ENCODE results near the gene CTIF. TPM values are rescaled to one million over a fixed set of nuclear protein-coding genes. Genes with fewer than 3 reads are reported as not detected.
A peak's percentile ranks its signal among the peaks of the same experiment; 100 is the strongest.

Gene CTIF
- total and polyA plus RNA-seq, 2 donors (not counting 1 experiment from before 2014, with no cell fraction given): 27.2 to 28.1 TPM

- H3K9me3 ChIP-seq (ENCODE audit: control insufficient read depth, insufficient read depth, low read depth, low read length): no peaks in the 10 kb centered on the region
- H3K4me2 ChIP-seq (ENCODE audit: extremely low read depth, insufficient read depth, low read length): peak overlapping the region; percentile 70
- peaks cover 1% of the 10 kb centered on the region for H3K36me3 ChIP-seq (ENCODE audit: control insufficient read depth, insufficient read depth, low read length)
- H3K27me3 ChIP-seq (ENCODE audit: control insufficient read depth, insufficient read depth, low read length): no peaks in the 10 kb centered on the region
- H4K20me1 ChIP-seq (ENCODE audit: control insufficient read depth, extremely low read depth, insufficient read depth, low read length): no peaks in the 10 kb centered on the region
- H2AFZ ChIP-seq (ENCODE audit: low read length): no peak overlapping the region
- no peak for DNase-seq (ENCODE audit: low read depth in 2 of 2)
- peak overlapping the region in 1 of 4 experiments; percentile 14 for H3K4me3 ChIP-seq (replicated peaks in 1 of 4; ENCODE audit: control extremely low read depth in 1 of 4, insufficient read depth in 1 of 4, low read depth in 3 of 4, low read length in 4 of 4)
- peaks cover 18% of the 10 kb centered on the region for H3K4me1 ChIP-seq (ENCODE audit: control insufficient read depth, extremely low read depth, insufficient read depth, low read length)
- TF ChIP-seq, protein P1, sequence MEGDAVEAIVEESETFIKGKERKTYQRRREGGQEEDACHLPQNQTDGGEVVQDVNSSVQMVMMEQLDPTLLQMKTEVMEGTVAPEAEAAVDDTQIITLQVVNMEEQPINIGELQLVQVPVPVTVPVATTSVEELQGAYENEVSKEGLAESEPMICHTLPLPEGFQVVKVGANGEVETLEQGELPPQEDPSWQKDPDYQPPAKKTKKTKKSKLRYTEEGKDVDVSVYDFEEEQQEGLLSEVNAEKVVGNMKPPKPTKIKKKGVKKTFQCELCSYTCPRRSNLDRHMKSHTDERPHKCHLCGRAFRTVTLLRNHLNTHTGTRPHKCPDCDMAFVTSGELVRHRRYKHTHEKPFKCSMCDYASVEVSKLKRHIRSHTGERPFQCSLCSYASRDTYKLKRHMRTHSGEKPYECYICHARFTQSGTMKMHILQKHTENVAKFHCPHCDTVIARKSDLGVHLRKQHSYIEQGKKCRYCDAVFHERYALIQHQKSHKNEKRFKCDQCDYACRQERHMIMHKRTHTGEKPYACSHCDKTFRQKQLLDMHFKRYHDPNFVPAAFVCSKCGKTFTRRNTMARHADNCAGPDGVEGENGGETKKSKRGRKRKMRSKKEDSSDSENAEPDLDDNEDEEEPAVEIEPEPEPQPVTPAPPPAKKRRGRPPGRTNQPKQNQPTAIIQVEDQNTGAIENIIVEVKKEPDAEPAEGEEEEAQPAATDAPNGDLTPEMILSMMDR (conservative IDR thresholded peaks at IDR 0.05 in 1 of 2, IDR thresholded peaks at IDR 0.05 in 1 of 2; ENCODE audit: low read depth in 1 of 2, low read length in 2 of 2): no peak
- TF ChIP-seq EZH2 (IDR thresholded peaks at IDR 0.05; ENCODE audit: low read length, missing control alignments): no peak
- H3K79me2 ChIP-seq (ENCODE audit: control insufficient read depth, insufficient read depth, low read length): no peaks in the 10 kb centered on the region
- peak overlapping the region; percentile 13 for H3K9ac ChIP-seq (ENCODE audit: insufficient read depth, low read length)
- no peak overlapping the region for H3K27ac ChIP-seq (ENCODE audit: insufficient read depth, low read length)
Observed at GRCh38 chr18:48780913-48781162, 242.0 kb downstream of the CTIF start.

DNA sequence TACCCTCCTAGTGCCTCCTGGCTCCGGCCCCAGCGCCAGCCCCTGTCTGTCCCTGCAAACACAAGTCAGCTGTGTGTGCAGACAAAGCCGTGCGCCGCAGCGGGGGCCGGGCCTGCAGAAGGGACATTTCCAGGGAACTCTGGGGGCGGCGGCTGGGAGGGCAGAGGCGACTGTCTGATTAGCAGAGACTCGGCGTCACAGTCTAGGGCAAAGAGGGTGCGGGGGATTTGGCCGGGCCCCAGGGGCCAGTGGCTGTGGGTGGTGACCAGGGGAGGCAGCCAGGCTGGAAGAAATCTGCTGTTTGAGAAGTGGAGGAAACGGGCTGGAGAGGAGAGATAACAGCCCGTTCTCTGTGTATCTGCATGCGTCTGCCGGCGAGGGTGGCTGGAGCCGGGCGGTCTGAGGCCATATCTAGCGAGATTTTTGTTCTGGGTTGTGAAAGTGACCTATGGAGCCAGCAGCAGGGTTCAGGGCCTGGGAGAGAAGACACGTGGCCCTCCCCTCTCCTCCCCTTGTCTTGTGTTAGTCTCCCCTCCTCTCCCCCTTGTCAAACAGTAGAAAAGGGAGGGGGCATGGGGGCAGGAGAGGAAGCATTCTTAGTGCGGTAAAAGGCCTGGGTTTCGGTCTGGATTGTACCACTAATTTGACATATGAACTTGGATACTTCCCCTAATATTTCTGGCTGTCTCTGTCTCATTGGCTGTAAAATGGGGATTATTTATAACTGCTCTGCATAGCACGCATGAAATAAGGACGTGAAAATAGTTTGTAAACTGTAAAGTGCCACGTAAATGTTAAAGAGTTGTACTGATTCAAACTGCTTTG lies 242.5 kb downstream of the CTIF start:
- Histone ChIP-seq H3K9ac (ENCODE audit: insufficient read depth, low read length) (peak overlapping the region; percentile 13), H3K4me1 (ENCODE audit: control insufficient read depth, extremely low read depth, insufficient read depth, low read length) (peaks cover 18% of the 10 kb centered on the region), H2AFZ (ENCODE audit: low read length) (no peak overlapping the region), H3K36me3 (ENCODE audit: control insufficient read depth, insufficient read depth, low read length) (peaks cover 1% of the 10 kb centered on the region), H4K20me1 (ENCODE audit: control insufficient read depth, extremely low read depth, insufficient read depth, low read length) (no peaks in the 10 kb centered on the region), H3K79me2 (ENCODE audit: control insufficient read depth, insufficient read depth, low read length) (no peaks in the 10 kb centered on the region), H3K9me3 (ENCODE audit: control insufficient read depth, insufficient read depth, low read depth, low read length) (no peaks in the 10 kb centered on the region), H3K27ac (ENCODE audit: insufficient read depth, low read length) (peak overlapping the region; percentile 37), H3K4me2 (ENCODE audit: extremely low read depth, insufficient read depth, low read length) (peak overlapping the region; percentile 70), H3K4me3 (replicated peaks in 1 of 4; ENCODE audit: control extremely low read depth in 1 of 4, insufficient read depth in 1 of 4, low read depth in 3 of 4, low read length in 4 of 4) (peak overlapping the region in 1 of 4 experiments; percentile 14), H3K27me3 (ENCODE audit: control insufficient read depth, insufficient read depth, low read length) (no peaks in the 10 kb centered on the region)
- DNase-seq (ENCODE audit: low read depth in 2 of 2): peak; percentile 47 to 67
- TF ChIP-seq, protein P1 (conservative IDR thresholded peaks at IDR 0.05 in 1 of 2, IDR thresholded peaks at IDR 0.05 in 1 of 2; ENCODE audit: low read depth in 1 of 2, low read length in 2 of 2): no peak
- no peak for TF ChIP-seq EZH2 (IDR thresholded peaks at IDR 0.05; ENCODE audit: low read length, missing control alignments)

- peaks cover 1% of the 10 kb centered on the region for H3K36me3 ChIP-seq (ENCODE audit: control insufficient read depth, insufficient read depth, low read length)
- no peaks in the 10 kb centered on the region for H3K79me2 ChIP-seq (ENCODE audit: control insufficient read depth, insufficient read depth, low read length)
- no peak for DNase-seq (ENCODE audit: low read depth in 2 of 2)
- H4K20me1 ChIP-seq (ENCODE audit: control insufficient read depth, extremely low read depth, insufficient read depth, low read length): no peaks in the 10 kb centered on the region
- no peak overlapping the region for H3K4me3 ChIP-seq (replicated peaks in 1 of 4; ENCODE audit: control extremely low read depth in 1 of 4, insufficient read depth in 1 of 4, low read depth in 3 of 4, low read length in 4 of 4)
- H3K27me3 ChIP-seq (ENCODE audit: control insufficient read depth, insufficient read depth, low read length): no peaks in the 10 kb centered on the region
- H3K27ac ChIP-seq (ENCODE audit: insufficient read depth, low read length): peak overlapping the region; percentile 37
- H3K4me1 ChIP-seq (ENCODE audit: control insufficient read depth, extremely low read depth, insufficient read depth, low read length): peaks cover 16% of the 10 kb centered on the region
- H3K4me2 ChIP-seq (ENCODE audit: extremely low read depth, insufficient read depth, low read length): peak overlapping the region; percentile 70
- H3K9ac ChIP-seq (ENCODE audit: insufficient read depth, low read length): no peak overlapping the region
- TF ChIP-seq, protein P1 (conservative IDR thresholded peaks at IDR 0.05 in 1 of 2, IDR thresholded peaks at IDR 0.05 in 1 of 2; ENCODE audit: low read depth in 1 of 2, low read length in 2 of 2): no peak
- no peak for TF ChIP-seq EZH2 (IDR thresholded peaks at IDR 0.05; ENCODE audit: low read length, missing control alignments)
- H2AFZ ChIP-seq (ENCODE audit: low read length): no peak overlapping the region
- H3K9me3 ChIP-seq (ENCODE audit: control insufficient read depth, insufficient read depth, low read depth, low read length): no peaks in the 10 kb centered on the region
Observed at GRCh38 chr18:48781988-48782363, 243.1 kb downstream of the CTIF start.
